Aortic smooth muscle cell (primary cell): Measurements from ENCODE around the gene CDK18. TPM values are rescaled to one million over a fixed set of nuclear protein-coding genes. Genes with fewer than 3 reads are reported as not detected.

Source experiments
- total RNA-seq: library from RNA; depleted of rRNA; stranded (reverse); fragments of >200 nt; gene quantifications from 2 replicates; pipeline ENCODE4 v1.2.3, GENCODE V29; 2014

CDK18 gene
- 0.26 and 0.31 TPM in 2 replicates for total RNA-seq

DNA sequence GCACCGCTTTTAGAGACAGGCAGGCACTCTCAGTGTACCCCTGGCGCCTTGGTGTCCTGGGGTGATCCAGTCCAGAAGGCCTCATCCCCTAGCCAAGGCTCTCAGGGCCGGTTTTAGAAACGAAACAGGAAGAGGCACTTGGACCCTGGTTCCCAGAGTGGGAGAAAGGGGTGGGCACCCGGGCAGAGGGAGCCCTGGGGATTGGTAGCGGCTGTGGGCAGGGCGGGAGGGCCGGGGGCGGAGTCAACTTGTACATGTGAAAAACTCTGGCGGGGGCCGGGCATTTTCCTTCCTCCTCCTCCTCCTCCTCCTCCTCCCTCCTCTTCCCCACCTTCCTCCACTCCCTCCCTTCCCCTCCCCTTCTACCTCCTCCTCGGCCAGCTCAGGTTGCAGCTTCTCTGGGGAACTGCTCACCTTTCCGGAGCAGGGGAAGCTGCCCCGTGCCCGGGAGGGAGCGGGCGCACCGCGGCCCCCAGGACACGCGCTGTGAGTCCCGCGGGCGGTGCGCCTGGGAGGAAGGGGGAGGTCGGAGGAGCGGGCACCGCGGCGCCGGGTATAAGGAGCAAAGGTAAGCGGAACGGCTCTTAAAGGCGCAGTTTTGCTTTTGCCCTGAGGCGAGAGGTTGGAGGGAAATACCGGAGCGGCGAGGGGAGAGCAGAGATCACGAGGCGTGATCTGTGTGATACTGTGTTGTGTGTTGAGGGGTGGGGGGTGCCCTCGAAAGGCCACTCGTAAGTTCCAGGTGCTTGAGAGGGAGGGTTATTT lies at the start of gene CDK18:
Gene CDK18 (plus strand): TSS at position 359 of the 765 bp plus-strand sequence. CDS start 18,499 bp downstream, outside the sequence.

DNA sequence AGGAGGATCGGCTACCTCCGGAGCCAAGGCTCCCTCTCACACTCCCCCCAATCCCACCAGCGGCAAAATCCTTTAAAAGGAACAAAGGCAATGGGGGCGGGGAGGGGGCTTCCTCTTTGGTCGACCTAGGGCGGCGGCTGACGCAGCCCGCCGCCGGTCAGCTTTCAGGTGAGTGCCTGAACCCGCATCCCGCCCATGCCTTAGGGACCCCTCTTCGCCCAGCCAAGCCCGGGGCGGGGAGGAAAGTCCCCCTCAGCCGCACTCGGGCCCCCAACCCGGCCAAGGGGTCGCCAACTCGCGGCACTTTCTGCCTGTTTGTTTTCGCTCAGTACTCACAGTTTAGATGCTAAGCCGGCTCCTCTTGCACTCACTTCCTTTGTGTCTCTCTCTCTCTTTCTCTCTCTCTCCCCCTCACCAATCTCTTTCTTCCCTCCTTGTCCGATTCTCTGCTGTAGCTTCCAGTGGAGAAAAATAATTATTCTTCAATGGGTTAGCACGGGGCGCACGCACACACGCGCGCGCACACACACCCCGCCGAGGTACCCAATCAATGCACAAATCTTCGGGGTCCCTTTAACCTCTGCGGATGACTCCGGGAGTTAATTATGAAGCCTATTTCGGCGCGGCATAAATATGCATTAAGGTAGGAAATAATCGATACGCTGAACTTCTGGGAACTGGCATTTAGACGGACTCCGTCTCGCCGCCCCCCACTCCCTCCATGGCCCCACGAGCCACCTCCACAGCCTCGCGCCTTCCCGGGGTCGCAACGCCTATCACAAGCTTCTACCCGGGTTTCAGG lies 48.7 kb upstream of the CDK18 start, which contains the start of gene BLACAT1:
Gene BLACAT1 (minus strand): TSS at position 465 of the 802 bp plus-strand sequence.

Other genes with a start within 250 kb of the CDK18 start
- gene NUAK2, start 182.9 kb upstream of the CDK18 start, total RNA-seq = 2.0 and 2.5 TPM in 2 replicates
- gene KLHDC8A, start 147.7 kb upstream of the CDK18 start, total RNA-seq = not detected in 2 replicates
- gene LEMD1, start 82.6 kb upstream of the CDK18 start, total RNA-seq = not detected in 2 replicates
- not detected in 2 replicates for gene BLACAT1, start 48.6 kb upstream of the CDK18 start, total RNA-seq
- 8.2 and 13.2 TPM in 2 replicates for gene ELK4, start 127.3 kb downstream of the CDK18 start, total RNA-seq
- gene SLC45A3, start 175.8 kb downstream of the CDK18 start, total RNA-seq = 2.0 and 2.6 TPM in 2 replicates
- gene NUCKS1, start 245.5 kb downstream of the CDK18 start, total RNA-seq = 133 and 136 TPM in 2 replicates